ENCODE data around the gene NLRP14. TPM values are rescaled to one million over a fixed set of nuclear protein-coding genes. Genes with fewer than 3 reads are reported as not detected.

NLRP14 gene, protein sequence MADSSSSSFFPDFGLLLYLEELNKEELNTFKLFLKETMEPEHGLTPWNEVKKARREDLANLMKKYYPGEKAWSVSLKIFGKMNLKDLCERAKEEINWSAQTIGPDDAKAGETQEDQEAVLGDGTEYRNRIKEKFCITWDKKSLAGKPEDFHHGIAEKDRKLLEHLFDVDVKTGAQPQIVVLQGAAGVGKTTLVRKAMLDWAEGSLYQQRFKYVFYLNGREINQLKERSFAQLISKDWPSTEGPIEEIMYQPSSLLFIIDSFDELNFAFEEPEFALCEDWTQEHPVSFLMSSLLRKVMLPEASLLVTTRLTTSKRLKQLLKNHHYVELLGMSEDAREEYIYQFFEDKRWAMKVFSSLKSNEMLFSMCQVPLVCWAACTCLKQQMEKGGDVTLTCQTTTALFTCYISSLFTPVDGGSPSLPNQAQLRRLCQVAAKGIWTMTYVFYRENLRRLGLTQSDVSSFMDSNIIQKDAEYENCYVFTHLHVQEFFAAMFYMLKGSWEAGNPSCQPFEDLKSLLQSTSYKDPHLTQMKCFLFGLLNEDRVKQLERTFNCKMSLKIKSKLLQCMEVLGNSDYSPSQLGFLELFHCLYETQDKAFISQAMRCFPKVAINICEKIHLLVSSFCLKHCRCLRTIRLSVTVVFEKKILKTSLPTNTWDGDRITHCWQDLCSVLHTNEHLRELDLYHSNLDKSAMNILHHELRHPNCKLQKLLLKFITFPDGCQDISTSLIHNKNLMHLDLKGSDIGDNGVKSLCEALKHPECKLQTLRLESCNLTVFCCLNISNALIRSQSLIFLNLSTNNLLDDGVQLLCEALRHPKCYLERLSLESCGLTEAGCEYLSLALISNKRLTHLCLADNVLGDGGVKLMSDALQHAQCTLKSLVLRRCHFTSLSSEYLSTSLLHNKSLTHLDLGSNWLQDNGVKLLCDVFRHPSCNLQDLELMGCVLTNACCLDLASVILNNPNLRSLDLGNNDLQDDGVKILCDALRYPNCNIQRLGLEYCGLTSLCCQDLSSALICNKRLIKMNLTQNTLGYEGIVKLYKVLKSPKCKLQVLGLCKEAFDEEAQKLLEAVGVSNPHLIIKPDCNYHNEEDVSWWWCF
- total RNA-seq, result not detected in 2 replicates

DNA sequence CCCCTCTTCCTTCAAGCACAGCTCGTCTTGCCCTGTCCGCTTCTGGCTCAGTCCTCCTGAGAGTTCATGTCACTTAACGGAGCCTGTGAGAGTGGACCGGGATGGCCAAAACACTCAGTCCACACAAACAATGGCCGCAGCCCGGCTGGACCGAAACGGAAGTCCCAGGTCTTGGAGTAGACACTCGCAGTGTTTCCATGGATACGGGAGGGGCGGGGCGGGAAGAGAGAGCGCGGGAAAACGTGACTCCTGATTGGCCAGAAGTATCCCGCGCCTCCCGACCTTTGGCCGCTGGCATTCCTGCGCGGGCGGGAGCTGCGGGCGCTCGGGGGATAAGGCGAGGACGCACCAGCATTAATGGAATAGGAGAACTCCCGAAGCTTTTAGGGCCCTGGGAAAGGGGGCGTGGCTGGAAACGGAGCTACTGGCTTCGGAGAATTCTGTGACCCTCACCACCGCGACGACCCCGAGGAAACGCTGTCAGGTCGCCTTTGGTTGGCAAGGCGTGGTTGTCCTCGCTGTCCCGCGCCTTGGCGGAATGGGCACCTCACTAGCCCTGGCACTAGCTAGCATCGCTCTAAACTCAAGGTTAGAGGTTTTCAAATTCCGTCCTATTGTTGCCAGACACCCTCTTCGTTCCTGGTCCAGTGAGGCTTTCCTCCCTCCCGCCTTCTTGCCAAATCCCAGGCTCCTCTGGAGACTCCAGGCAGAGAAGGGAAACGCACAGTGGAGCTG is at the start of gene NLRP14, which contains the start of gene ZNF214:
NLRP14 (plus strand) TSS at position 297 of the 735 bp plus-strand sequence. CDS start 18,108 bp downstream, outside the sequence.
ZNF214 (minus strand) TSS at position 164 of the 735 bp plus-strand sequence. CDS start 17,511 bp downstream, outside the sequence.
- DNase-seq (ENCODE audit: low read depth), result peak; percentile 74

DNA sequence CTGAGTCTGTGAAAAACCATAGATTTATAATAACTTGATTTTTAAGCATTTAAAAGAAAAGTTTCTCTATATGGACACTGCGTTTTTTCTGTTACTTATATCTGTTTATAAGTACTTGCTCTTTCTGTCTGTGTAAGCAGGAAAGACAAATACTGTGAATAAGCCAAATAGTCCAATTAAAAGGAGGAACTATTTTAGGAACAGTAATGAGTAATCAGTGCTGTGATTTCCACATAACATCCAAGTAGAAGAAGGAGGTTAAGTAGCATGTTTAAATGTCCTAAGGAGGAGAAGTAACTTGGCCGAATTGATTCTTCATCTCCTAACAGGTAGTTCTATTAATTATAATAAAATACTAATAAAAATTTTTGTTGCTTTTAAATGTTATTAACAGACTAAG is 40.9 kb upstream of the NLRP14 start:
- DNase-seq (ENCODE audit: low read depth), result no peak

More for the DNA sequence above, at the start of gene NLRP14, which contains the start of gene ZNF214:
- TF ChIP-seq, protein P1, sequence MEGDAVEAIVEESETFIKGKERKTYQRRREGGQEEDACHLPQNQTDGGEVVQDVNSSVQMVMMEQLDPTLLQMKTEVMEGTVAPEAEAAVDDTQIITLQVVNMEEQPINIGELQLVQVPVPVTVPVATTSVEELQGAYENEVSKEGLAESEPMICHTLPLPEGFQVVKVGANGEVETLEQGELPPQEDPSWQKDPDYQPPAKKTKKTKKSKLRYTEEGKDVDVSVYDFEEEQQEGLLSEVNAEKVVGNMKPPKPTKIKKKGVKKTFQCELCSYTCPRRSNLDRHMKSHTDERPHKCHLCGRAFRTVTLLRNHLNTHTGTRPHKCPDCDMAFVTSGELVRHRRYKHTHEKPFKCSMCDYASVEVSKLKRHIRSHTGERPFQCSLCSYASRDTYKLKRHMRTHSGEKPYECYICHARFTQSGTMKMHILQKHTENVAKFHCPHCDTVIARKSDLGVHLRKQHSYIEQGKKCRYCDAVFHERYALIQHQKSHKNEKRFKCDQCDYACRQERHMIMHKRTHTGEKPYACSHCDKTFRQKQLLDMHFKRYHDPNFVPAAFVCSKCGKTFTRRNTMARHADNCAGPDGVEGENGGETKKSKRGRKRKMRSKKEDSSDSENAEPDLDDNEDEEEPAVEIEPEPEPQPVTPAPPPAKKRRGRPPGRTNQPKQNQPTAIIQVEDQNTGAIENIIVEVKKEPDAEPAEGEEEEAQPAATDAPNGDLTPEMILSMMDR (IDR thresholded peaks at IDR 0.05; ENCODE audit: insufficient read depth, low read length, poor library complexity, severe bottlenecking), result no peak
- H3K36me3 ChIP-seq (ENCODE audit: control insufficient read depth, insufficient read depth, low read length), result no peaks in the 10 kb centered on the region
- H3K4me3 ChIP-seq (ENCODE audit: low read depth, low read length), result peak within 1 kb of the TSS; percentile 66
- no peaks in the 10 kb centered on the region for H3K27me3 ChIP-seq (ENCODE audit: control insufficient read depth, insufficient read depth, low read length)

DNA sequence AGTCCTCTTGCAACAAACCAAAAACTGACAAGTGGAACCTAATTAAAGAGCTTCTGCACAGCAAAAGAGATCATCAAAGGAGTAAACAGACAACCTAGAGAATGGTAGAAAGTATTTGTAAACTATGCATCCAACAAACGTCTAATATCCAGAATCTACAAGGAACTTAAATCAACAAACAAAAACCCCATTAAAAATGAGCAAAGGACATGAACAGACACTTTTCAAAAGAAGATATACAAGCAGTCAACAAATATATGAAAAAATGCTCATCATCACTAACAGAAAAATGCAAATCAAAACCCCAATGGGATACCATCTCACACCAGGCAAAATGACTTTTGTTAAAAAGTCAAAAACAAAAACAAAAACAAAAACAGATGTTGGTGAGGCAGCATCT is 33.8 kb upstream of the NLRP14 start:
- H3K4me3 ChIP-seq (ENCODE audit: low read depth, low read length), result no peak overlapping the region
- TF ChIP-seq, protein P1 (IDR thresholded peaks at IDR 0.05; ENCODE audit: insufficient read depth, low read length, poor library complexity, severe bottlenecking), result no peak
- H3K27me3 ChIP-seq (ENCODE audit: control insufficient read depth, insufficient read depth, low read length), result no peaks in the 10 kb centered on the region
- no peaks in the 10 kb centered on the region for H3K36me3 ChIP-seq (ENCODE audit: control insufficient read depth, insufficient read depth, low read length)
- DNase-seq (ENCODE audit: low read depth), result no peak

More for the DNA sequence above, 40.9 kb upstream of the NLRP14 start:
- H3K4me3 ChIP-seq (ENCODE audit: low read depth, low read length), result no peak overlapping the region
- TF ChIP-seq, protein P1 (IDR thresholded peaks at IDR 0.05; ENCODE audit: insufficient read depth, low read length, poor library complexity, severe bottlenecking), result no peak
- H3K36me3 ChIP-seq (ENCODE audit: control insufficient read depth, insufficient read depth, low read length), result no peaks in the 10 kb centered on the region
- no peaks in the 10 kb centered on the region for H3K27me3 ChIP-seq (ENCODE audit: control insufficient read depth, insufficient read depth, low read length)

DNA sequence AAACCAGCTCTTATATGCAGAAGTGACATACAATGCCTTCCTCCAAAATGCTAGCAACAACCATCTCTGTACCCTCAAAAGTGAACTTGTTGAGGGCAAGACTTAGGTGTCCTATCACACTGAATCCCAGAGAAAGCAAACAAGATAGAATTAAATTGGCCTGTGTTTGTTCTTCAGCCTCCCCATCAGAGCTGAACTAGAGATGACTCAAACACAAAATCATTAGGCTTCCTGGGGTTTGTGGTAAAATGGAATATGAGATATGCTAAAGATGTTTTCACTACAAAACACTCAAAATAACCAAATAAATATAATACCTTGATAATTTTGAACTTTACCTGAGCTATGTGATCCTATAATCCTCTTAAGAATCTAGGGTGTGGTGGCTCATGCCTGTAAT is 31.8 kb upstream of the NLRP14 start:
- no peak for DNase-seq (ENCODE audit: low read depth)
- TF ChIP-seq, protein P1 (IDR thresholded peaks at IDR 0.05; ENCODE audit: insufficient read depth, low read length, poor library complexity, severe bottlenecking), result no peak
- Histone ChIP-seq H3K27me3 (ENCODE audit: control insufficient read depth, insufficient read depth, low read length) (no peaks in the 10 kb centered on the region), H3K4me3 (ENCODE audit: low read depth, low read length) (no peak overlapping the region), H3K36me3 (ENCODE audit: control insufficient read depth, insufficient read depth, low read length) (no peaks in the 10 kb centered on the region)

DNA sequence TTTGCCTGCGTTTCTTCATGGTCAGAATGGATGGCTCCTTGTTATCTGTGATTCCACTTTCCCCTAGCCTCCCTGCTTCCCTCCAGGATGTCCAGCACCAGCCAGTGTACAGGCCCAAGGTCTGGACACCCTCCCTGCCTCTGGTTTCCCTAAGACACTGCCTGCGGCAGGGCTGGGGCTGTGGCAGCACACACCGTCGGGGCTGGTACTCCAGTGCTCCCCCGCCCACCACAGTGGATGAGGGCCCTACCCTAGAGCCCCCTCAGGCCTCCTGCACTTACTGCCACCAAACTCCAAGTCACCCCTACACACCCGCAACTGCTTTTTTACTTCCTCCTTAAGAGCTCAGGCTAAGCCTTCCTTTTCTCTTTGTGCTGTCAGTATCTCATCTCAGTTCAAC is 29.1 kb upstream of the NLRP14 start:
- TF ChIP-seq, protein P1 (IDR thresholded peaks at IDR 0.05; ENCODE audit: insufficient read depth, low read length, poor library complexity, severe bottlenecking), result no peak
- no peak overlapping the region for H3K4me3 ChIP-seq (ENCODE audit: low read depth, low read length)
- DNase-seq (ENCODE audit: low read depth), result no peak
- H3K27me3 ChIP-seq (ENCODE audit: control insufficient read depth, insufficient read depth, low read length), result no peaks in the 10 kb centered on the region
- H3K36me3 ChIP-seq (ENCODE audit: control insufficient read depth, insufficient read depth, low read length), result no peaks in the 10 kb centered on the region

All from kidney epithelial cell (primary cell).